ENCODE results near the gene ZNF473. TPM values are rescaled to one million over a fixed set of nuclear protein-coding genes. Genes with fewer than 3 reads are reported as not detected.

Gene ZNF473
- total RNA-seq, 1 donor from 2014 or later = 11.5 TPM

Other genes with a start within 250 kb of the ZNF473 start
- 21.7 TPM for gene FUZ, start 212.7 kb upstream of the ZNF473 start, total RNA-seq
- 12.8 TPM for gene MED25, start 207.7 kb upstream of the ZNF473 start, total RNA-seq
- gene PTOV1, start 174.8 kb upstream of the ZNF473 start, total RNA-seq = 99.2 TPM
- 24.0 TPM for gene PNKP, start 158.4 kb upstream of the ZNF473 start, total RNA-seq
- gene AKT1S1, start 148.7 kb upstream of the ZNF473 start, total RNA-seq = 3.9 TPM
- 6.1 TPM for gene TBC1D17, start 148.3 kb upstream of the ZNF473 start, total RNA-seq
- gene IL4I1, start 129.1 kb upstream of the ZNF473 start, total RNA-seq = not detected
- gene ATF5, start 96.8 kb upstream of the ZNF473 start, total RNA-seq = 8.6 TPM
- 23.9 TPM for gene NUP62, start 96.5 kb upstream of the ZNF473 start, total RNA-seq
- 0.31 TPM for gene SIGLEC11, start 64.8 kb upstream of the ZNF473 start, total RNA-seq
- 18.4 TPM for gene VRK3, start 633 bp upstream of the ZNF473 start, total RNA-seq
- gene IZUMO2, start 137.3 kb downstream of the ZNF473 start, total RNA-seq = not detected
- 0.94 TPM for gene MYH14, start 177.6 kb downstream of the ZNF473 start, total RNA-seq

Data from occipital lobe (tissue), 1 donor.